Brain microvascular endothelial cell (primary cell): ENCODE results near the gene LAMA3.

Source experiments
- DNase-seq: peaks from one replicate; pipeline ENCODE4 v3.0.0-alpha.2; 2020
- H3K27ac ChIP-seq: fragments of 250-450 bp; sonication (Bioruptor Pico); 2 replicates; pipeline ENCODE4 v1.5.1; 2020; ENCODE audit warnings: mild to moderate bottlenecking, moderate library complexity
- H3K27me3 ChIP-seq: fragments of 250-450 bp; sonication (Bioruptor Pico); replicated peaks from 2 replicates; pipeline ENCODE4 v1.5.1; 2020; ENCODE audit warnings: mild to moderate bottlenecking
- H3K36me3 ChIP-seq: fragments of 250-450 bp; sonication (Bioruptor Pico); replicated peaks from 2 replicates; pipeline ENCODE4 v1.5.1; 2020; ENCODE audit warnings: mild to moderate bottlenecking
- H3K4me3 ChIP-seq: 2 replicates; pipeline ENCODE4 v1.5.1; 2011; ENCODE audit warnings: low read depth, mild to moderate bottlenecking, control low read depth, low read length, moderate library complexity
- in situ Hi-C: cut with HindIII; loops from 2 replicates; pipeline ENCODE4 v1.10.0; 2017; ENCODE audit warnings: low sequenced_read_pairs, low pct_ligation_motif_present
- TF ChIP-seq, protein P1 (sequence below): IDR thresholded peaks from 2 replicates; pipeline ENCODE4 v1.5.1; 2011; ENCODE audit warnings: low read depth, mild to moderate bottlenecking, moderate library complexity, low read length, control low read depth, inconsistent platforms; ENCODE audit errors: missing control alignments

Gene LAMA3

DNA sequence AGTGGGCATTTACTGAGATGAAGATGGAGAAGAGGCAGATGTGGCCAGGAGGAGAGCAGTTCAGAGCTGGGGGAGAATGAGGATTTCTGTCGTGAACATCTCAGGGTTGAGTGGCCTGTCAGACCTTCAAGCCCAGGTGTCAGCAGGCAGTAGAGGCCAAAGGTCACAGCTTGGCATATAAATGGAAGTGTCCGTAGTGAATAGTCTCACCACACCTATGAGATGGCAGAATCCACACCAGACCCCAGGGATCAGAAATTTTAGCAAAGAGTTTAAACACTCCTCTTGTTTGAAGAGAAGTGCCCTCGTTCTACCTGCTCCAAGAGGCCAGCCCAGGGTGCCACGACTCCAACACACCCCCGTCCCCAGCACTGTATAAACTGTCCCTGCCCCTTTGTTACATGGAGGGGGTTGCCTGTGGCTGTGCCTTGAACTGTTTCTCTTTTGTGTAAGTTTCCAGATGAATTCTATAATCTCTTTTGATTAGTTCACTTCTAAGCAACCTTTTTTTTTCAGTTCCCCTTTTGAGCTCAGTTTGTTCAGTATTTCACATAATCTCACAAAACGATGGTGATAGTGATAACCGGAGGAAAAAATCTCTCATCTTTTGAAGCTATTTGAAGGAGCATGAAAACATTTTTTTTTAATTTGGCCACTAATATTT lies 256.3 kb downstream of the LAMA3 start:
- Histone ChIP-seq H3K36me3 (no peaks in the 10 kb centered on the region), H3K27ac (no peak overlapping the region), H3K4me3 (no peak overlapping the region), H3K27me3 (no peaks in the 10 kb centered on the region)
- TF ChIP-seq, protein P1, sequence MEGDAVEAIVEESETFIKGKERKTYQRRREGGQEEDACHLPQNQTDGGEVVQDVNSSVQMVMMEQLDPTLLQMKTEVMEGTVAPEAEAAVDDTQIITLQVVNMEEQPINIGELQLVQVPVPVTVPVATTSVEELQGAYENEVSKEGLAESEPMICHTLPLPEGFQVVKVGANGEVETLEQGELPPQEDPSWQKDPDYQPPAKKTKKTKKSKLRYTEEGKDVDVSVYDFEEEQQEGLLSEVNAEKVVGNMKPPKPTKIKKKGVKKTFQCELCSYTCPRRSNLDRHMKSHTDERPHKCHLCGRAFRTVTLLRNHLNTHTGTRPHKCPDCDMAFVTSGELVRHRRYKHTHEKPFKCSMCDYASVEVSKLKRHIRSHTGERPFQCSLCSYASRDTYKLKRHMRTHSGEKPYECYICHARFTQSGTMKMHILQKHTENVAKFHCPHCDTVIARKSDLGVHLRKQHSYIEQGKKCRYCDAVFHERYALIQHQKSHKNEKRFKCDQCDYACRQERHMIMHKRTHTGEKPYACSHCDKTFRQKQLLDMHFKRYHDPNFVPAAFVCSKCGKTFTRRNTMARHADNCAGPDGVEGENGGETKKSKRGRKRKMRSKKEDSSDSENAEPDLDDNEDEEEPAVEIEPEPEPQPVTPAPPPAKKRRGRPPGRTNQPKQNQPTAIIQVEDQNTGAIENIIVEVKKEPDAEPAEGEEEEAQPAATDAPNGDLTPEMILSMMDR, result no peak
- in situ Hi-C loops, result no loop called here
- no peak for DNase-seq

DNA sequence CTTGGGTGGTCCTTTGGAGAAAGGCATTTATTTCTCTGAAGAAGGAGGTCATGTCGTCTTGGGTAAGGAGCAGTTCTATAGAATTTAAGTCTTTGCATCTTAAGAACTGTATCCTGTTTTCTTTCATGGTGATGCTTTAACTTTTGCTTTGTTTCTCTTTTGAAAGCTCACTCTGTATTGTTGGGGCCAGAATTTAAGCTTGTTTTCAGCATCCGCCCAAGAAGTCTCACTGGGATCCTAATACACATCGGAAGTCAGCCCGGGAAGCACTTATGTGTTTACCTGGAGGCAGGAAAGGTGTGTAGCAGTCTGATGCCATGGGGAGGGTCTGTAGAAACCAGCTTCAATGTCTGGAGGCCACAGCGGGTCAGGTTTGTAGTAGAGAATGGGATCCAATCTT lies 260.6 kb downstream of the LAMA3 start:
- DNase-seq, result no peak
- TF ChIP-seq, protein P1, result no peak
- in situ Hi-C loops, result no loop called here
- Histone ChIP-seq H3K27ac (no peak overlapping the region), H3K36me3 (no peaks in the 10 kb centered on the region), H3K27me3 (no peaks in the 10 kb centered on the region), H3K4me3 (no peak overlapping the region)

DNA sequence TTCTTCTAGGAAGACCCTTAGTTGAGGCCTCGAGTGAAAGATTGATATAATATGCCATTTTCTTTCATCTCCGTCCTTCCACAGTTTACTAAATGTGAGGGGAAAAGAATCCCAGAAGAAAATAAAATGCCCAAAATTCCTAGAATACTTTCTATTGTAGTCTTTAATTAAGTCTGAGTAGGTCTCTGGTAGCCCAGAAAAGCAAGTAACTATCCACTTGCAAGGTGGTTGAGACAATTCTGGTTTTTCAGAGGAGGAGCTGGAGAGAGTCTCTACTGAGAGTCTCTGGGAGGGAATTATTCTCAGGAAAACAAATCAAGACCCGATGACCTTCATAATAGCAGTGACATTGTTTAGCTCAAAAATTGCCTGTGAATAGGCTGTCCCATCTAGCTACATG lies 261.4 kb downstream of the LAMA3 start:
- DNase-seq, result no peak
- Histone ChIP-seq H3K27ac (no peak overlapping the region), H3K27me3 (no peaks in the 10 kb centered on the region), H3K4me3 (no peak overlapping the region), H3K36me3 (no peaks in the 10 kb centered on the region)
- TF ChIP-seq, protein P1, result no peak
- in situ Hi-C loops, result no loop called here

DNA sequence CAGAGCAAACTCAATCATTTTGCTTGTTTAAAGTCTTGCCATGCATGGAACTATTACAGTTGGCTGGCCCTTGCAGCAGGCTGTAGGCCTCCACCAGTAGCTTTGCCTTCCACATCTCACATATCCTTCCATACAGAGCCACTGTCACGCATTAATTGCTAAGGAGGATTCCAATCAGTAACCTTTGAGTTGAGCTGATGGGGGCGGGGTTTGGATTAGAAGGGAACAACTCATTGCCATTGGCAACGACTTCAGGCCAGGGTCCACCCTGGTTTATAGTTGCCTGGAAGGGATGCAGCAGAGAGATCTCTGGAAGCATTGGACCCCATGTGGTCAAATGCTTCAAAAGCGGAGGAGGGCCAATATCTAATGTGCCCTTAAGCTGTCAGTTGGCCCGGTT lies 262.0 kb downstream of the LAMA3 start:
- H3K27ac ChIP-seq, result no peak overlapping the region
- TF ChIP-seq, protein P1, result no peak
- in situ Hi-C loops, result no loop called here
- no peaks in the 10 kb centered on the region for H3K36me3 ChIP-seq
- DNase-seq, result no peak
- H3K4me3 ChIP-seq, result no peak overlapping the region
- H3K27me3 ChIP-seq, result no peaks in the 10 kb centered on the region

DNA sequence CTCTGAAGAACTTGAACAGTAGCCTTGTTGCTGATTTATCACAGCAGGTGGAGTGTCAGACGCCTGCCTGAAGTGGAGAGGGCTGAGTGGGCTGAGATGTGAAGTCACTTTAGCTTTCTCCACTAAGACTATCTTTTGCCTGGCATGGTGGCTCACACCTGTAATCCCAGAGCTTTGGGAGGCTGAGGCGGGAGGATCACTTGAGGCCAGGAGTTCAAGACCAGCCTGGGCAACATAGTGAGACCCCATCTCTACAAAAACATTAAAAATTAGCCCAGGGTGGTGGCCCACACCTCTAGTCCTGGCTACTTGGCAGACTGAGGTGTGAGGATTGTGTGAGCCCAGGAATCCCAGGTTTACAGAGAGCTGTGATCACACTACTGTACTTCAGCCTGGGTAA lies 264.7 kb downstream of the LAMA3 start:
- TF ChIP-seq, protein P1, result no peak
- H3K36me3 ChIP-seq, result no peaks in the 10 kb centered on the region
- in situ Hi-C loops, result no loop called here

DNA sequence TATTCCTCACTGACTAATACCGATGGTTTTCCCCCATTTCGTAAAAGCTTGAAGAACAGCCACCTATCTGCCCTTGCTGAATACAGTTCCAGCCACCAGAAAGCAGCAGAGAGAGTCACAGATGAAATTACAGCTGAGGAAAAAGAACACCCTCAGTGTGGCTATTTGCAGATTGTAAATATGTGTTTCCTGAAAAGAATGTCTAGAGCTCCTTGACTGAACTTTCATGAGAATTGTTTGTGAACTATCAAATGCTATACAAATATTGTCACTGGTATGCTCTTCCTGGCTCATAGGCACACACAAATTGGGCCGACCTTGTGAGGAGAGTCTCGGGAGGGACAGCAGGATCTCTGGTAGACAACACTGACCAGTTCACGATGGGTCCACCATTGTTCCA lies 267.2 kb downstream of the LAMA3 start:
- H3K4me3 ChIP-seq, result no peak overlapping the region
- no peaks in the 10 kb centered on the region for H3K36me3 ChIP-seq
- in situ Hi-C loops, result no loop called here
- H3K27ac ChIP-seq, result no peak overlapping the region
- H3K27me3 ChIP-seq, result no peaks in the 10 kb centered on the region
- TF ChIP-seq, protein P1, result no peak
- no peak for DNase-seq

More for the DNA sequence above, 264.7 kb downstream of the LAMA3 start:
- H3K4me3 ChIP-seq, result no peak overlapping the region
- no peak for DNase-seq
- no peak overlapping the region for H3K27ac ChIP-seq
- no peaks in the 10 kb centered on the region for H3K27me3 ChIP-seq
